K562 (cell line): ENCODE measurements around the gene EOMES.

ENCODE experiments used
- CTCF ChIP-seq, 3 experiments: IDR thresholded peaks in 2 of 3; conservative IDR thresholded peaks in 1 of 3; 2 replicates each; pipeline ENCODE4 v1.5.1; 2011 to 2012; ENCODE audit warnings: low read length in 3 of 3, mild to moderate bottlenecking in 3 of 3, control low read depth in 2 of 3, improper control_type of control experiment in 1 of 3, inconsistent platforms in 1 of 3, low read depth in 1 of 3, mixed read lengths in 1 of 3, moderate library complexity in 1 of 3; ENCODE audit not compliant: insufficient read depth in 2 of 3
- EP300 ChIP-seq: IDR thresholded peaks from 2 replicates; pipeline ENCODE4 v1.6.1; 2012; ENCODE audit warnings: low read length, improper control_type of control experiment
- FOXM1 ChIP-seq, 2 experiments: fragments of 450-650 bp in 1 of 2; sonication (generic) in 1 of 2; formaldehyde crosslinking in 1 of 2; IDR thresholded peaks; 2 replicates each; pipeline versions ENCODE4 v1.6.1 to v1.9.0; 2017 to 2022; ENCODE audit warnings: low read depth in 2 of 2, mild to moderate bottlenecking in 2 of 2, missing genetic modification reagents in 1 of 2, moderate library complexity in 1 of 2
- HMGN3 ChIP-seq: IDR thresholded peaks from 2 replicates; pipeline ENCODE4 v1.6.1; 2011; ENCODE audit warnings: borderline replicate concordance, low read depth, mild to moderate bottlenecking, mixed read lengths, low read length; ENCODE audit not compliant: insufficient read length; ENCODE audit errors: extremely low read depth
- KLF1 ChIP-seq: fragments of 450-650 bp; IDR thresholded peaks from 2 replicates; pipeline ENCODE4 v1.6.1; 2016; ENCODE audit warnings: missing genetic modification characterization, missing compliant biosample characterization
- PKNOX1 ChIP-seq: fragments of 450-650 bp; IDR thresholded peaks from 2 replicates; pipeline ENCODE4 v1.6.1; 2016
- ZNF274 ChIP-seq: IDR thresholded peaks from 2 replicates; pipeline ENCODE4 v1.6.1; 2011; ENCODE audit warnings: low read depth, mild to moderate bottlenecking, low read length, moderate library complexity, borderline replicate concordance

GRCh38 chr3:27713078-27713423 lies 9.1 kb downstream of the EOMES start:
- TF ChIP-seq PKNOX1 (no peak), HMGN3 (no peak), EP300 (no peak), KLF1 (tag) (no peak), CTCF (IDR thresholded peaks at IDR 0.05 in 2 of 3, conservative IDR thresholded peaks at IDR 0.05 in 1 of 3; ENCODE audit: insufficient read depth in 2 of 3, low read depth in 1 of 3, low read length in 3 of 3) (no peak), FOXM1 (IDR thresholded peaks at IDR 0.05; ENCODE audit: low read depth) (no peak), FOXM1 (CRISPR knock-in tag; IDR thresholded peaks at IDR 0.05; ENCODE audit: low read depth) (no peak), ZNF274 (no peak)
